ENCODE data around the gene HPN. TPM values are rescaled to one million over a fixed set of nuclear protein-coding genes. Genes with fewer than 3 reads are reported as not detected.

HPN gene
- total and polyA plus RNA-seq, 2 experiments from 2014 or later, result 21.3 to 36.2 TPM

- Histone ChIP-seq H3K4me1 (ENCODE audit: low read depth) (peaks cover 6% of the 10 kb centered on the region), H3K9me3 (ENCODE audit: low read depth) (no peaks in the 10 kb centered on the region), H3K27me3 (no peaks in the 10 kb centered on the region), H3K4me3 (no peak overlapping the region), H3K27ac (no peak overlapping the region), H3K36me3 (peaks cover 52% of the 10 kb centered on the region)
- TF ChIP-seq, protein P1, sequence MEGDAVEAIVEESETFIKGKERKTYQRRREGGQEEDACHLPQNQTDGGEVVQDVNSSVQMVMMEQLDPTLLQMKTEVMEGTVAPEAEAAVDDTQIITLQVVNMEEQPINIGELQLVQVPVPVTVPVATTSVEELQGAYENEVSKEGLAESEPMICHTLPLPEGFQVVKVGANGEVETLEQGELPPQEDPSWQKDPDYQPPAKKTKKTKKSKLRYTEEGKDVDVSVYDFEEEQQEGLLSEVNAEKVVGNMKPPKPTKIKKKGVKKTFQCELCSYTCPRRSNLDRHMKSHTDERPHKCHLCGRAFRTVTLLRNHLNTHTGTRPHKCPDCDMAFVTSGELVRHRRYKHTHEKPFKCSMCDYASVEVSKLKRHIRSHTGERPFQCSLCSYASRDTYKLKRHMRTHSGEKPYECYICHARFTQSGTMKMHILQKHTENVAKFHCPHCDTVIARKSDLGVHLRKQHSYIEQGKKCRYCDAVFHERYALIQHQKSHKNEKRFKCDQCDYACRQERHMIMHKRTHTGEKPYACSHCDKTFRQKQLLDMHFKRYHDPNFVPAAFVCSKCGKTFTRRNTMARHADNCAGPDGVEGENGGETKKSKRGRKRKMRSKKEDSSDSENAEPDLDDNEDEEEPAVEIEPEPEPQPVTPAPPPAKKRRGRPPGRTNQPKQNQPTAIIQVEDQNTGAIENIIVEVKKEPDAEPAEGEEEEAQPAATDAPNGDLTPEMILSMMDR (IDR thresholded peaks at IDR 0.05; ENCODE audit: low read depth, low read length), result no peak
- no peak for DNase-seq (ENCODE audit: low read depth in 1 of 2, low spot score in 1 of 2)
Measured at GRCh38 chr19:35017507-35017906, 24.0 kb upstream of the HPN start.

DNA sequence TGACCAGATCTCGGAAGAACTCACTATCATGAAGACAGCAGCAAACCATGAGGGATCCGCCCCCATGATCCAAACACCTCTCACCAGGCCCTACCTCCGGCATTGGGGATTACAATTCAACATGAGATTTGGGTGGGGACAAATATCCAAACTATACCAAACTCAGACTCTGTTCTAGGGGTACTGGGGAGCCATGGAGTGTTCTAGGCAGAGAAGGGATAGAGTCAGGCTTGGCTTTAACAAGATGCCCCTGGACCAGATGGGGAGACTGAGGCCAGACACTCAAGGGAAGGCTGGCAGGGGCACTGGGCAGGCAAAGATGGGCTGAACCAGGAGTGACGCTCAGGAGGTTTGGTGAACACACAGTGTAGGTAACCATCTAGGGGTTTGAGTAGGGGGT, 23.1 kb upstream of the HPN start:
- Histone ChIP-seq H3K4me1 (ENCODE audit: low read depth) (no peaks in the 10 kb centered on the region), H3K27me3 (no peaks in the 10 kb centered on the region), H3K27ac (no peak overlapping the region), H3K36me3 (peaks cover 54% of the 10 kb centered on the region), H3K4me3 (no peak overlapping the region), H3K9me3 (ENCODE audit: low read depth) (no peaks in the 10 kb centered on the region)
- TF ChIP-seq, protein P1 (IDR thresholded peaks at IDR 0.05; ENCODE audit: low read depth, low read length), result no peak
- no peak for DNase-seq (ENCODE audit: low read depth in 1 of 2, low spot score in 1 of 2)

DNA sequence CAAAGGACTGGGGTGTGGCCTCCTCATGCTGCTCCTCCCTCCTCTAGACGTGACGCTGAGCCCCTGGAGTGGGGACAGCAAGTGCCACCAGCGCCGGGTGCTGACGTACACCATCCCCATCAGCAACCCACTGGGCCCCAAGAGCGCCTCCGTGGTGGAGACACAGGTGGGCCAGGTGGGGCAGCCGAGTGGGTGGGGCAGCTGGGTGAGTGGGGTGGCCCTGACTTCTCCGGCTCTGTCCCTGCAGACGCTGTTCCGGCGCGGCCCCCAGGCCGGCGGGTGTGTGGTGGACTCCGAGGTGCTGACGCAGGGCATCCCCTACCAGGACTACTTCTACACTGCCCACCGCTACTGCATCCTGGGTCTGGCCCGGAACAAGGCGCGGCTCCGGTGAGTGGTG, 22.4 kb upstream of the HPN start:
- Histone ChIP-seq H3K4me3 (no peak overlapping the region), H3K36me3 (peaks cover 62% of the 10 kb centered on the region), H3K27me3 (no peaks in the 10 kb centered on the region), H3K9me3 (ENCODE audit: low read depth) (no peaks in the 10 kb centered on the region), H3K4me1 (ENCODE audit: low read depth) (no peaks in the 10 kb centered on the region), H3K27ac (no peak overlapping the region)
- TF ChIP-seq, protein P1 (IDR thresholded peaks at IDR 0.05; ENCODE audit: low read depth, low read length), result no peak
- no peak for DNase-seq (ENCODE audit: low read depth in 1 of 2, low spot score in 1 of 2)

- peaks cover 60% of the 10 kb centered on the region for H3K36me3 ChIP-seq
- no peak overlapping the region for H3K4me3 ChIP-seq
- no peaks in the 10 kb centered on the region for H3K4me1 ChIP-seq (ENCODE audit: low read depth)
- H3K27me3 ChIP-seq, result no peaks in the 10 kb centered on the region
- no peak for DNase-seq (ENCODE audit: low read depth in 1 of 2, low spot score in 1 of 2)
- H3K9me3 ChIP-seq (ENCODE audit: low read depth), result no peaks in the 10 kb centered on the region
- no peak overlapping the region for H3K27ac ChIP-seq
- TF ChIP-seq, protein P1 (IDR thresholded peaks at IDR 0.05; ENCODE audit: low read depth, low read length), result no peak
Measured at GRCh38 chr19:35021016-35021415, 20.5 kb upstream of the HPN start.

GRCh38 chr19:35021596-35021995, 19.9 kb upstream of the HPN start:
- Histone ChIP-seq H3K27me3 (no peaks in the 10 kb centered on the region), H3K36me3 (peaks cover 60% of the 10 kb centered on the region), H3K4me1 (ENCODE audit: low read depth) (no peaks in the 10 kb centered on the region), H3K27ac (no peak overlapping the region), H3K4me3 (no peak overlapping the region), H3K9me3 (ENCODE audit: low read depth) (no peaks in the 10 kb centered on the region)
- TF ChIP-seq, protein P1 (IDR thresholded peaks at IDR 0.05; ENCODE audit: low read depth, low read length), result no peak
- DNase-seq (ENCODE audit: low read depth in 1 of 2, low spot score in 1 of 2), result no peak

- Histone ChIP-seq H3K4me3 (no peak overlapping the region), H3K4me1 (ENCODE audit: low read depth) (no peaks in the 10 kb centered on the region), H3K27ac (no peak overlapping the region), H3K9me3 (ENCODE audit: low read depth) (no peaks in the 10 kb centered on the region), H3K27me3 (no peaks in the 10 kb centered on the region), H3K36me3 (peaks cover 67% of the 10 kb centered on the region)
- DNase-seq (ENCODE audit: low read depth in 1 of 2, low spot score in 1 of 2), result no peak
- TF ChIP-seq, protein P1 (IDR thresholded peaks at IDR 0.05; ENCODE audit: low read depth, low read length), result no peak
Measured at GRCh38 chr19:35022460-35022859, 19.1 kb upstream of the HPN start.

All from cardiac muscle cell (in vitro differentiated cells and primary cell).